SH-SY5Y (cell line): ENCODE measurements around the gene ERMN.

ENCODE experiments used
- GATA2 ChIP-seq: IDR thresholded peaks from 2 replicates; pipeline ENCODE4 v1.6.1; 2011; ENCODE audit warnings: mild to moderate bottlenecking, low read depth, low read length
- GATA3 ChIP-seq: IDR thresholded peaks from 2 replicates; pipeline ENCODE4 v1.6.1; 2011; ENCODE audit warnings: low read depth, mild to moderate bottlenecking, low read length, moderate library complexity

The ERMN gene

DNA sequence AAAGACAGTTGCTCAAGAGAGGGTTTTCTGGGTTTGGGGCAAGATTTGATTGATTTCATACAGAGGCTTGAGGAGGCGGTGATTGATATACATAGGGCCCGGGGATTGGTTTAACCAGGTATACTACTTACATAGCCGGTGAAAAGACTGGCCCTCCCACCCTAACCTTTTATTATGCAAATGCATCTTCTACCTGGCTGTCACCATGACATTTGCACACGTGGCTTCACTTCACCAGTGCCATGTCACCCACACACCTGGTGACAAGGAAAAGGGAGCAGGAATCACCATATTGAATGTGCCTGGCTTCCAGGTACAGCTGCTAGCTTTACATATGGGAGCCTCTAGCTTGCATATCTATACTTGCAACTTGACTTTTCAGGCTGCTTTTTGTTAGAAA lies 9.7 kb downstream of the ERMN start:
- no peak for TF ChIP-seq GATA2
- TF ChIP-seq GATA3: no peak

DNA sequence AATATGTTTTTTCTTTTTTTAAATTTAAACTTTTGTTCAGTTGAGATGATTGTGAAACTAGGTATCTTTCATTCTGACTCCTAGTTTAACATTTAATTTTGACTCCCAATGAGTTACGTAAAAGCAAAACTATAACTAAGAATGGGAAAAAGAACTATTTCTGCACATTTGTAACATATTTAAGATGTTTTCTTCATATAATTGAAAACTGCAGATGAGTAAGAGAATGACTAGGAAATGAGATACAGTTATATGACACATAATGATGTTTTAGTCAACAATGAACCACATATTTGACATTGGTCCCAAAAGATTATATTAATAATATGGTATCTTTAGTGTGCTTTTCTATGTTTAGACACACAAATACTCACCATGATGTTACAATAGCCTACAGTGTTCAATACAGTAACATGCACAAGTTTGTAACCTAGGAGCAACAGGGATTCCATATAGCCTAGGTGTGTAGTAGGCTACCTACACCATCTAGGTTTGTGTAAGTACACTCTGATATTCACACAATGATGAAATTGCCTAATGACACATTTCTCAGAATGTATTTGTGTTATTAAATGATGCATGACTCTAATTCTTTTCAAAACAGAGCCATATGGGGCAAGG lies 12.6 kb downstream of the ERMN start:
- TF ChIP-seq GATA3: no peak
- TF ChIP-seq GATA2: no peak

DNA sequence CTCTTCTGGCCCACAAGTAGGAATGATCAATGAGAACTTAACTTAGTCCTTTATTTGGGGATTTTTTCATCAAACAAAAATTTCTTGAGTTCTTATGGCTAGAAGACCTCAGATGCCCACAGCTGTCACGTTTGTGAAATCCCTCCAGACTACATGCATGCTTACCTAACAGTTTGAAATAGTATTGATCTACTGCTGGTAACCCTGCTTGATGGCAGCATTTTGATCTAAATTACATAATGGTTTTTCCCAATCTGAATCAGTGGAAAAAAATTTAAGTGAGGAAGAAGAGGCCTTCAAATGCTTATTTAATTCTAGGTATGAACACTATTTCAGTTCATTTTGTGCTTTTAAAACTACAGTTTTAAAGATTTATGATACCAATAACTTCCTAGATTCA lies 13.9 kb downstream of the ERMN start:
- no peak for TF ChIP-seq GATA3
- no peak for TF ChIP-seq GATA2

DNA sequence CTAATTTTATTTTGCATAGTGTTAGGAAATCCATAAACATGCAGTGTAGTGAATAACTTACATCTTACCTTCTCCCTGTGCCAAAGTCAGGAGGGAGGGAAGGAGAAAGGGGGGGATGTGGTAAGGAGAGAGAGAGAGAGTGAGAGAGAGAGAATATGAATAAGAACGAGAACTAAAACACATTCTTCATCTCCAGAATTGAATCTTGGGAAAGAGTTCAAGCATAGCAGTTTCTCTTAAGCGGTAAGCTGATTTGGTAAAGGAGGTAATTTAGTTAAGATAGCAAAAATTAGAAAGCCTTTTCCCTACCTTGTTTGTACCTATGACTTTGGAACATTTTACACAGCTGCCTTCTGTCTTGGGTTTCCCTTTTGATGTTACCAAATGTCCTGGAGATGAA lies 15.7 kb downstream of the ERMN start:
- TF ChIP-seq GATA3: no peak
- TF ChIP-seq GATA2: no peak

DNA sequence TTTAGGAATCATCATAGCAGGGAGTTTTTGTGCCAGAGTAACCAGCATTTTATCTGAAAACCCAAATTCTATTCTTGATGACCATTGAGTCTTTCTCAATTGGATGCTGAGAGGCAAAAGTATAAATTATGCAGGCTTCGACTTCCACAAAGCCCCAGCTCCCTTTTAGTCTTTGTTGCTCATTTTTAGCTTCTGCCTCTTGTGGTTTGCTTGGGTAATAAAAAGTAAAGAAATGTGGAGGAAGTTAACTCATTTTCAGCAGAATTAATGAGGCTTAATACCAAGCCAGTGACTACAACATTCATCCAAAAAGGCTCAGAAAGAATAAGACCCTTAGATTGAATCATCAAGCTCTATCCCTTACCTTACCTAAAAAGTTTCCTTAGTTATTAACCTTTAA lies 18.6 kb downstream of the ERMN start:
- TF ChIP-seq GATA2 (no peak), GATA3 (no peak)

DNA sequence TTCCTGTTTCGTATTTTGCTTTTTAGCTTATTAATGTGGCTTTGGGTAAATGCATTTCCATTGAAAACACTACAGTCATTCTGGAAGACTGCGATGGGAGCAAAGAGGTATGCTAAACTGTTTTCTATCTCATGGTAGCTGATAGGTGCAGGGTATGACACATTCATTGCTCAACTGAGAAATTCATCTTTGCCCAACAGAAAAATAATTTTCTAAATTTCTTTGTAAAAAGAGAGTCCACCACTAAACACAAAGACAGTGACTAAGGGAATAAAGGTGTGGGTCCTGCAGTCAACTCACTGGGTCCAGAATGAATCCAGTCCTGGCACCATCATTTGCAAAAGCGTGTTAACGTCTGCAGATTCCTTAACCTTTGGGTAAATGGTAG lies 19.9 kb downstream of the ERMN start:
- TF ChIP-seq GATA3 (no peak), GATA2 (no peak)

DNA sequence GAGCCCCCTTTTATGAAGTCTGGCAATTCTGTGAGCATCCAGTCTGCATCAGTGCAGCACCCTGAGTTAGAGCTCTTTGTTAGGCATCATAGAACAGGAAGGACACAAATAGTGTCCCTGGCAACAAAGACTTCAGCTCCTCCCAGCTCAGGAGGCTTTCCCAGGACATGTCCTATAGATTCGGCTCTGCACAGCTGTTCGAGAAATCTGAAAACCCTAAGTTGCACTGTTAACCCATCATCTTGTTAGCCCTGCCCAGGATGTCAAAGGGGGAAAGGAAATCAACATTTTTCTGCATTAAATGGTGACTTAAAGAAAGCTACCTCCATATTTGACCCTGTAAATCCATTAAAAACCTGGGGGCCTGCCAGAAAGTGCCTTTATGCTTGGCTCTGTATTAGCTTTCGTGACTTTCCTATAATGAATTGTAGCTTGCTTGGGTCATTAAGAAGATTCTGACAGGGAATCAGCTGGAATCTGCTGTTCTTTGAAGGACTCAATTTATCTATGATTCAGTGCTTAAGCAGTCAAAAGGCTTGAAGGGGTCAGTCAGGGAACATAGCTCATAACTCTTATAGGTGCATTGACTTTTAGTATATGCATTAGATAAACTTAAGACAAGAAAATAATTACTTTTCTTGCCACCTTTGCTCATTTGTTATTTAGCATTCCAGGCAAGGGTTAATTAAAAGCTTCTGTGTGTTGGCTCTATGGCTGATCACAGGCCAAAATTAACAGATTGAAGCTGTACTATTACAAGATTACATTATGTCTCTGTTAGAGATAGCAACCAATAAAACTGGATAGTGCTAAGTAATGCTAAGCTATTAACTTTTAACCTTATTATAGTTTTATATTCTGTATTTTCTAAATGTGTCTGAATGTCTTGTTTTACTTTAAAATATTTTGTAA lies 20.6 kb downstream of the ERMN start:
- TF ChIP-seq GATA2 (no peak), GATA3 (no peak)

DNA sequence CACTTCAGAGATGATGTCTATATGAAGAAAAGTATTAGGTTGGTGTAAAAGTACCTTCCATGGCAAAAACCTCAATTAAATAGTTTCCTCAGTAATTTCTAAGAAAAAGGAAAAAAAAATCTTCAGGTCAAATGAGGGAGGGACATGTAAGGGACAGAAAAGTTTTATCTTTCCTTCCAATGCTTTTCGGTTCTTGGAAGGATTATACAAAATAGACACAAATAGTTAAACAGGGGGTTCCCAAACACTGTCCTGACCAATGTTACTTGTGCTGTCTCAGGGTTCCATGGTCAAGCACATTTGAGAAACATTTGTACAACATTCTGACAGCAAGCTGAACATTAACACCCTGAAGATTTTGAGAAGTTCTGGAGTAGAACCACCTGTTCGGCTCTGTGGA lies 22.0 kb downstream of the ERMN start:
- no peak for TF ChIP-seq GATA3
- TF ChIP-seq GATA2: no peak

DNA sequence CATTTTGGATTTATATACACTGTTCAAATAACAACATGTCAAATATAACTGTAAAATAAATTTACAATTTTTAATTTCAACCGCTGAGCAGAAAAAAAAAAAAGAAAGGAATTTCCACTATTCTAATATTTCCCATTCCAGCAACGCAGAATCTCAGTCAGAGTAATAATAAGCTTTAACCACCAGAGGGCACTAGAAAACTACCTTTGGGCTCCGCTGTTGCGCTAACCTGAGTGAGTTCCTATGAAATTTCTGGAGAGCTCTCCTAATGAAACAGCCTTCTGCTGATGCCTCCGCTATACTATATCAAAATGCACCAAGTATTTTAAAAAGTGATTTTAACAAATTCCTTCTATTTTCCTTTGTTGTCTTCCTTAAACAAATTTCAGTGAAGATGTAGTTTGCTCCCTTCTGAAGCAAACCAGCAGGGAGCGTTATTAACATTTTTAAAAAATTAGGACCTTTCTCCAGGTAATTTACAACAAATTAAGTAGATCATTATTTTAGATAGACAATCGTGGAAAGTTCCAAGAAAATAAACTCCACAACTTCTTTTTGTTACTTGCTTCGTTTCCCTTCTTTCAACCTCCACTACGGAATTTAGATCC lies 23.0 kb downstream of the ERMN start:
- TF ChIP-seq GATA2 (no peak), GATA3 (no peak)

DNA sequence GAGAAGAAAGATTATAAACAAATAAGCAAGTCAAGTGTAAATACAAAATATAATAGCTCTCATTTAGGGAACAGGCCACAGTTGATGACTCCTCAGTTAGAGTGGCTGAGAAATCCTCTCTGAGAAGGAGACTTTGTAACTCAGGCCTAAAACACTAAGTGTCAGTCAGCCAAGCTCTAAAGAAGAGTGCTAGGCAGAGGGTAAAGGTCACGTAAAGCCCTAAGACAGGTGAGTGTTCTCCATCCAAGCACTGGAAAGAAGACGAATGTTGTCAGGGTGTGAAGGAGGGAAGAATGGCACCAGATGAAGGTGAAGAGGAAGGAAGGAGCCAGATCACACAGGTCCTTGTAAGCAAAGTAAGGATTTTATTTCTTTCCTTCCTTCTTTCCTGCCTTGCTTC lies 24.3 kb downstream of the ERMN start:
- no peak for TF ChIP-seq GATA3
- TF ChIP-seq GATA2: no peak

DNA sequence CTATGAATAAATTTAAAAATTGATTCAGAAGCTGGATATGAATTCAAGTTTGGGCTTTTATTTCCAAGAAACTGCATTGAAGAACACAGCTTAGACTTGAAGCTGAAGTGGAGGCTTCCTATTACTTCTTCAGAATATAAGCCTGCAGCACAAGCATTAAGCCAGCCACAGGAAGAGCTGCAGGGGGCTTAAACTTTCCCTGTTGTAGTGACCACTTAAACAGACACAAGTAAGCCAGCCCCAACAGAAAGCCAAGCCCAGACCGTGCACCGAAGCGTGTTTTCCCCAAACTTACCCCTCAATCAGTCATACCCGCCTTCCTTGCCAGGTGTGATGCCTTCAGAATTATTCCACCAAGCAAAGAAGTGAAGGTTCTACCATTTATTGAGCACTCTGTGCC lies 28.7 kb downstream of the ERMN start:
- TF ChIP-seq GATA2: no peak
- no peak for TF ChIP-seq GATA3

DNA sequence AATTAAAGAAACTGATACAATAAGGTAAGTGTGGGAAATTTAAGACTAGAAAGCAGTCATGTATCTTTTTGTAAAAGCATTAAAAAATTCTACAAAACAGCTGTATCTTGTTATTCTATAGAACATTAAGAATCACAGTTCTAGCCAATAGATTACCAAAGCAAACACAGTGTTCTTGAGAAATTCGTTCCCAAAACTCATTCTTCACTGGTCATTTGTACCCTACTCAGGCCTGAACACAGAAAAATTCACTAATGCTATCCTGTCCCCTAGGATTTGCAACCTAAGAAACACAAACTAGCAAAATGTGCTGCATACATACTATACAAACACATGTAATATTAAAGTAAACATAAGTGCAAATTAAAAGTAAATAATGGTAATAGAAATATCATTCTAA lies 29.1 kb downstream of the ERMN start:
- no peak for TF ChIP-seq GATA2
- no peak for TF ChIP-seq GATA3

DNA sequence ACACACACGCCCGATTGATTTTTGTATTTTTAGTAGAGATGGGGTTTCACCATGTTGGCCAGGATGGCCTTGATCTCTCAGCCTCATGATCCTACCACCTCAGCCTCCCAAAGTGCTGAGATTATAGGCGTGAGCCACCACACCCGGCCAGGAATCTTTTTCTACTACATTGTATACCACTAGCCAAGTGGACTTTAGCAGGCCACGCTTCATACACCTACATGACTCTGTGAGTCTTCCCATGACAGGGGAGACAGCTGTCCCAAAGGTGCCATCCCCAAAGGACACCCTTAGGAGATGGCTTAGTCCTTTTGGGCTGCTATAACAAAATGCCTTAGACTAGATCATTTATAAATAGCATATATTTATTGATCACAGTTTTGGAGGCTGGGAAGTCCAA lies 32.8 kb downstream of the ERMN start:
- TF ChIP-seq GATA2 (no peak), GATA3 (no peak)

DNA sequence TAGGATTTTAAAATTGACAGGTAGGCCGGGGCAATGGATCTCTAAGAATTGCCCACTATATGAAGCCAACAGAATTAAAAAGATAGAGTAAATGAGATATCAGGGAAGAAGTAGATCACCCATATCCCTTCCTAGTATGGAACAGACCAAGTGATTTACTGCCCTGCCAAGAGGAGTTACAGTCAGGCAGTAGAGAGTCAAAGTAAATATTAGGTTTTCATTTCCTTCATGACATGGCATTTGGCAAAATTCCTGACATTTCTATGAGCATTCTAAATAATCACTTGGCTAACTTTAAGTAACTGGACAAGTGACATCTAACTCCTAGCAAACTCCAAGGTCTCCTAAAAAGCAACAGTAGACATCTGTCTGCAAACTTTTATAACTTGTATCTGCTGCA lies 34.6 kb downstream of the ERMN start:
- TF ChIP-seq GATA2 (no peak), GATA3 (no peak)

DNA sequence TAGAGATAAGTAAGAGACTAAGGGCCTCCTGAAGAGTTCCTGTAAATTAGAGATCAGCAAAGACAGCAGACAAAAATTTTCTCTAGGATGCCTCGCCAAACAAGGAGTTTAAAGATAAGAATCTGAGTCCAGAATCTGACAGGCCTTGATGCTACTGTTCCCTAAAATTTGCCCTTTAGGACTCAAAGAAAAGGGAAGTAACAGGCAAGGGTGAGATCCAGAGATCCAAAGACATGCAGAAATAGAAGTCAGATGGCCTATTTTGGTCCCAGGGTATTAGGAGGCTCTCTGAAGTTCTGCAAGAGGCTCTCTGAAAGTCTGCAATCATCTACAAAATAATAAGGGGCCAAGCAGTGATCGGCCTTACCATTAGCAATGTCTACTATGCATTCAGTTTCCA lies 35.1 kb downstream of the ERMN start:
- TF ChIP-seq GATA2: no peak
- TF ChIP-seq GATA3: no peak
